ENCODE data around the gene OVCH1. TPM values are rescaled to one million over a fixed set of nuclear protein-coding genes. Genes with fewer than 3 reads are reported as not detected.

The OVCH1 gene
- total RNA-seq, 1 experiment from 2014 or later, result not detected

- no peak overlapping the region for H3K4me2 ChIP-seq
- no peak overlapping the region for H2AFZ ChIP-seq
- H3K27ac ChIP-seq, result no peak overlapping the region
- H3K79me2 ChIP-seq (ENCODE audit: low read depth), result no peaks in the 10 kb centered on the region
- no peak for DNase-seq
- no peaks in the 10 kb centered on the region for H3K4me1 ChIP-seq (replicated peaks; ENCODE audit: insufficient read depth)
- no peaks in the 10 kb centered on the region for H3K9me2 ChIP-seq (ENCODE audit: insufficient read depth)
- H3K4me3 ChIP-seq, result no peak overlapping the region
- BruUV-seq (replicated peaks), result no TSS peak
- no peaks in the 10 kb centered on the region for H3K36me3 ChIP-seq (ENCODE audit: low read depth)
- intact Hi-C loops (cut with micrococcal nuclease; ENCODE audit: unreplicated experiment), result no loop called here
- H3K9me3 ChIP-seq (ENCODE audit: insufficient read depth, low read depth), result no peaks in the 10 kb centered on the region
- CTCF ChIA-PET, result no interaction called here
- POLR2A ChIA-PET (ENCODE audit: unreplicated experiment), result interaction anchor here (0.7 kb wide), 1 partner anchor 17 kb away, joined by 4 read pairs; no protein-coding TSS in a partner anchor
- H3F3A ChIP-seq (ENCODE audit: insufficient read depth, low read depth), result no peaks in the 10 kb centered on the region
- no peaks in the 10 kb centered on the region for H4K20me1 ChIP-seq (ENCODE audit: insufficient read depth)
- TF ChIP-seq EZH2 (IDR thresholded peaks at IDR 0.05; ENCODE audit: low read depth) (no peak), CTCF (conservative IDR thresholded peaks at IDR 0.05) (no peak)
- H3K27me3 ChIP-seq (ENCODE audit: insufficient read depth, low read depth), result no peaks in the 10 kb centered on the region
Measured at GRCh38 chr12:29447285-29447975, 50.1 kb downstream of the OVCH1 start.

- CTCF ChIA-PET, result no interaction called here
- H3K27ac ChIP-seq, result no peak overlapping the region
- no peaks in the 10 kb centered on the region for H3K9me3 ChIP-seq (ENCODE audit: insufficient read depth, low read depth)
- no peaks in the 10 kb centered on the region for H3K4me1 ChIP-seq (replicated peaks; ENCODE audit: insufficient read depth)
- H2AFZ ChIP-seq, result no peak overlapping the region
- H4K20me1 ChIP-seq (ENCODE audit: insufficient read depth), result no peaks in the 10 kb centered on the region
- H3K27me3 ChIP-seq (ENCODE audit: insufficient read depth, low read depth), result no peaks in the 10 kb centered on the region
- H3K79me2 ChIP-seq (ENCODE audit: low read depth), result no peaks in the 10 kb centered on the region
- no TSS peak for BruUV-seq (replicated peaks)
- DNase-seq, result no peak
- H3K4me3 ChIP-seq, result no peak overlapping the region
- H3K36me3 ChIP-seq (ENCODE audit: low read depth), result no peaks in the 10 kb centered on the region
- no peak overlapping the region for H3K4me2 ChIP-seq
- H3F3A ChIP-seq (ENCODE audit: insufficient read depth, low read depth), result no peaks in the 10 kb centered on the region
- POLR2A ChIA-PET (ENCODE audit: unreplicated experiment), result no interaction called here
- H3K9me2 ChIP-seq (ENCODE audit: insufficient read depth), result no peaks in the 10 kb centered on the region
- TF ChIP-seq EZH2 (IDR thresholded peaks at IDR 0.05; ENCODE audit: low read depth) (no peak), CTCF (conservative IDR thresholded peaks at IDR 0.05) (no peak)
- intact Hi-C loops (cut with micrococcal nuclease; ENCODE audit: unreplicated experiment), result no loop called here
Measured at GRCh38 chr12:29439506-29439905, 58.0 kb downstream of the OVCH1 start.

- TF ChIP-seq CTCF (conservative IDR thresholded peaks at IDR 0.05) (no peak), EZH2 (IDR thresholded peaks at IDR 0.05; ENCODE audit: low read depth) (no peak)
- Histone ChIP-seq H3K4me3 (no peak overlapping the region), H3K9me3 (ENCODE audit: insufficient read depth, low read depth) (no peaks in the 10 kb centered on the region), H3K79me2 (ENCODE audit: low read depth) (no peaks in the 10 kb centered on the region), H3K4me1 (replicated peaks; ENCODE audit: insufficient read depth) (no peaks in the 10 kb centered on the region), H3K4me2 (no peak overlapping the region), H3K9me2 (ENCODE audit: insufficient read depth) (no peaks in the 10 kb centered on the region), H2AFZ (no peak overlapping the region), H3K27me3 (ENCODE audit: insufficient read depth, low read depth) (no peaks in the 10 kb centered on the region), H3K27ac (no peak overlapping the region), H4K20me1 (ENCODE audit: insufficient read depth) (no peaks in the 10 kb centered on the region), H3K36me3 (ENCODE audit: low read depth) (no peaks in the 10 kb centered on the region), H3F3A (ENCODE audit: insufficient read depth, low read depth) (no peaks in the 10 kb centered on the region)
- ChIA-PET POLR2A (ENCODE audit: unreplicated experiment) (no interaction called here), CTCF (no interaction called here)
- no peak for DNase-seq
- BruUV-seq (replicated peaks), result no TSS peak
- intact Hi-C loops (cut with micrococcal nuclease; ENCODE audit: unreplicated experiment), result no loop called here
Measured at GRCh38 chr12:29438752-29439408, 58.6 kb downstream of the OVCH1 start.

Measured in PC-9 (cell line).